ENCODE results near the gene ZNF784. TPM values are rescaled to one million over a fixed set of nuclear protein-coding genes. Genes with fewer than 3 reads are reported as not detected.

ZNF784 gene
- total and polyA plus RNA-seq, 2 donors (not counting 1 experiment from before 2014, with no cell fraction given) = 1.6 to 5.6 TPM

DNA sequence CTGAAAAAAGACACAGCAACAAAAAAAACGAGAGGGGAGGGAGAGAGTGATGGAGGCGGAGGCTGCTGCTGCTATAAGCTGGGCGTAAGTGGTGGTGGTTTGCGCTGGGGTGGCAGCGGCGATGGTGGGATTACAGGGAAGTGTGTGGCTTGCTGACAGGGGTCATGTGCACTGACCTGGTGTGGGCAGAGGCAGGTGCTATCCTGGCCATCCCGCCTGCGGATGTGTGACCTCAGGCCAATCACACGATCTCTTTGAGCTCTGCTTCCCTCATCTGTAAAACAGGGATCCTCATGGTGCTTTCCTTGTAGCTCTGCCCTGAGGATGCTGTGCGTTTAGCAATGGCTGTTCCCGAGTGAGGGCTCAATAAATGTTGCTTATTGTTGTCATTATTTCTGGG, 13.2 kb upstream of the ZNF784 start:
- no peak overlapping the region for H2AFZ ChIP-seq (ENCODE audit: low read length)
- no peaks in the 10 kb centered on the region for H3K9me3 ChIP-seq (ENCODE audit: control insufficient read depth, insufficient read depth, low read depth, low read length)
- no peak overlapping the region for H3K4me2 ChIP-seq (ENCODE audit: extremely low read depth, insufficient read depth, low read length)
- no peak overlapping the region for H3K4me3 ChIP-seq (replicated peaks in 1 of 4; ENCODE audit: control extremely low read depth in 1 of 4, insufficient read depth in 1 of 4, low read depth in 3 of 4, low read length in 4 of 4)
- TF ChIP-seq, protein P1, sequence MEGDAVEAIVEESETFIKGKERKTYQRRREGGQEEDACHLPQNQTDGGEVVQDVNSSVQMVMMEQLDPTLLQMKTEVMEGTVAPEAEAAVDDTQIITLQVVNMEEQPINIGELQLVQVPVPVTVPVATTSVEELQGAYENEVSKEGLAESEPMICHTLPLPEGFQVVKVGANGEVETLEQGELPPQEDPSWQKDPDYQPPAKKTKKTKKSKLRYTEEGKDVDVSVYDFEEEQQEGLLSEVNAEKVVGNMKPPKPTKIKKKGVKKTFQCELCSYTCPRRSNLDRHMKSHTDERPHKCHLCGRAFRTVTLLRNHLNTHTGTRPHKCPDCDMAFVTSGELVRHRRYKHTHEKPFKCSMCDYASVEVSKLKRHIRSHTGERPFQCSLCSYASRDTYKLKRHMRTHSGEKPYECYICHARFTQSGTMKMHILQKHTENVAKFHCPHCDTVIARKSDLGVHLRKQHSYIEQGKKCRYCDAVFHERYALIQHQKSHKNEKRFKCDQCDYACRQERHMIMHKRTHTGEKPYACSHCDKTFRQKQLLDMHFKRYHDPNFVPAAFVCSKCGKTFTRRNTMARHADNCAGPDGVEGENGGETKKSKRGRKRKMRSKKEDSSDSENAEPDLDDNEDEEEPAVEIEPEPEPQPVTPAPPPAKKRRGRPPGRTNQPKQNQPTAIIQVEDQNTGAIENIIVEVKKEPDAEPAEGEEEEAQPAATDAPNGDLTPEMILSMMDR (conservative IDR thresholded peaks at IDR 0.05 in 1 of 2, IDR thresholded peaks at IDR 0.05 in 1 of 2; ENCODE audit: low read depth in 1 of 2, low read length in 2 of 2) = no peak
- no peak for TF ChIP-seq EZH2 (IDR thresholded peaks at IDR 0.05; ENCODE audit: low read length, missing control alignments)
- H3K27ac ChIP-seq (ENCODE audit: insufficient read depth, low read length) = no peak overlapping the region
- peaks cover 12% of the 10 kb centered on the region for H3K4me1 ChIP-seq (ENCODE audit: control insufficient read depth, extremely low read depth, insufficient read depth, low read length)
- H3K27me3 ChIP-seq (ENCODE audit: control insufficient read depth, insufficient read depth, low read length) = no peaks in the 10 kb centered on the region
- peaks cover 5% of the 10 kb centered on the region for H3K36me3 ChIP-seq (ENCODE audit: control insufficient read depth, insufficient read depth, low read length)
- H3K79me2 ChIP-seq (ENCODE audit: control insufficient read depth, insufficient read depth, low read length) = peaks cover 45% of the 10 kb centered on the region
- no peaks in the 10 kb centered on the region for H4K20me1 ChIP-seq (ENCODE audit: control insufficient read depth, extremely low read depth, insufficient read depth, low read length)
- H3K9ac ChIP-seq (ENCODE audit: insufficient read depth, low read length) = no peak overlapping the region
- no peak for DNase-seq (ENCODE audit: low read depth in 2 of 2)

DNA sequence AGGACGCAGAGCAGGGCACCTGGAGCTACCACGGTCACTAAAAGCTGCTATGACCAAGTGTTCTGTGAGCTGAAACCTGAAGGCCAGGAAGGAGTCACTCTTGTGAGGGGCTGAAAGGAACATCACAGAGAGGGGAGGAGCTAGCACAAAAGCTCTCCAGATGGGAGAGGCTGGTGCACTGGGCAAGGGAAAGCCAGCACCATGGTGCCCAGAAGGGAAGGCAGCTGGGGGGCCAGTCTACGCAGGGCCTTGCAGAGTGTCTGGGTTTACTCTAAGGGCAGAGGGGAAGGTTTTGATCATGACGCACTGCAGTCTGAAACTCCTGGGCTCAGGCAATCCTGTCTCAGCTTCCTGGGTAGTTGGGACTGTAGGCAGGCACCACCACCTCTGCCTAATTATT, 12.4 kb upstream of the ZNF784 start:
- Histone ChIP-seq H4K20me1 (ENCODE audit: control insufficient read depth, extremely low read depth, insufficient read depth, low read length) (no peaks in the 10 kb centered on the region), H3K4me1 (ENCODE audit: control insufficient read depth, extremely low read depth, insufficient read depth, low read length) (peaks cover 12% of the 10 kb centered on the region), H2AFZ (ENCODE audit: low read length) (no peak overlapping the region), H3K27me3 (ENCODE audit: control insufficient read depth, insufficient read depth, low read length) (no peaks in the 10 kb centered on the region), H3K9ac (ENCODE audit: insufficient read depth, low read length) (no peak overlapping the region), H3K4me2 (ENCODE audit: extremely low read depth, insufficient read depth, low read length) (no peak overlapping the region), H3K36me3 (ENCODE audit: control insufficient read depth, insufficient read depth, low read length) (peaks cover 5% of the 10 kb centered on the region), H3K79me2 (ENCODE audit: control insufficient read depth, insufficient read depth, low read length) (peaks cover 42% of the 10 kb centered on the region), H3K4me3 (replicated peaks in 1 of 4; ENCODE audit: control extremely low read depth in 1 of 4, insufficient read depth in 1 of 4, low read depth in 3 of 4, low read length in 4 of 4) (peak overlapping the region in 1 of 4 experiments; percentile 99), H3K9me3 (ENCODE audit: control insufficient read depth, insufficient read depth, low read depth, low read length) (no peaks in the 10 kb centered on the region), H3K27ac (ENCODE audit: insufficient read depth, low read length) (no peak overlapping the region)
- no peak for TF ChIP-seq EZH2 (IDR thresholded peaks at IDR 0.05; ENCODE audit: low read length, missing control alignments)
- TF ChIP-seq, protein P1 (conservative IDR thresholded peaks at IDR 0.05 in 1 of 2, IDR thresholded peaks at IDR 0.05 in 1 of 2; ENCODE audit: low read depth in 1 of 2, low read length in 2 of 2) = no peak
- no peak for DNase-seq (ENCODE audit: low read depth in 2 of 2)

DNA sequence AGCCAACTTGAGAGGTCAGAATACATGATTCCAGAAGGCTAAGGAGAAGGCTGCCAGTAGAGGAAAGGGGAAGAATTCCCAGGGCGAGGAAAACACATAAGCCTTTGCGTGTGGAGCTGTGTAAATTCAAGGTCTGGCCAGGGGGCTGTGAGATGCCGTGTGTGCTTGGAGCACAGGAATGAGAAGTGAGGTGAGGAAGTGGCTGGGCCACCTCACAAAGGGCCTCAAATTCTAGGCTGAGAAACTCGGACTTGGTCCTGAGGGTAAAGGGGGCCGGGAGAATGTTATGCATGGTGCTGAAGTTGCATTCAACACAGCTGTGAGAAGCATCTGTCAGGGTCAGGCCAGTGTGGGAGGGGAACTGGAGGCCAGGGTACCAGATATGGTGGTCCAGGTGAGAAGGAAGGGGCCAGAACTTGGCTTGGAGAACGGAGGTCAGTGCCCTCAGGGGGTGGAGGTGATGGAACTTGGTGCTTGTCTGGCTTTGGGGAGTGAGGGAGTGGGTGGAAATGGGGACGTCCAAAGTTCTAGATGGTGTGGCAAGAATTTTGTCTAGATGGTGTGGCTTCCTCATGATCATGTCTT, 11.6 kb upstream of the ZNF784 start:
- Histone ChIP-seq H3K79me2 (ENCODE audit: control insufficient read depth, insufficient read depth, low read length) (peaks cover 38% of the 10 kb centered on the region), H3K9ac (ENCODE audit: insufficient read depth, low read length) (peak overlapping the region; percentile 91)
- DNase-seq (ENCODE audit: low read depth in 2 of 2) = no peak

More for the DNA sequence above, 11.6 kb upstream of the ZNF784 start:
- H3K4me2 ChIP-seq (ENCODE audit: extremely low read depth, insufficient read depth, low read length) = peak overlapping the region; percentile 92
- H3K27me3 ChIP-seq (ENCODE audit: control insufficient read depth, insufficient read depth, low read length) = no peaks in the 10 kb centered on the region
- H3K36me3 ChIP-seq (ENCODE audit: control insufficient read depth, insufficient read depth, low read length) = peaks cover 5% of the 10 kb centered on the region
- no peaks in the 10 kb centered on the region for H4K20me1 ChIP-seq (ENCODE audit: control insufficient read depth, extremely low read depth, insufficient read depth, low read length)
- peak overlapping the region; percentile 95 for H3K27ac ChIP-seq (ENCODE audit: insufficient read depth, low read length)
- TF ChIP-seq EZH2 (IDR thresholded peaks at IDR 0.05; ENCODE audit: low read length, missing control alignments) = no peak
- TF ChIP-seq, protein P1 (conservative IDR thresholded peaks at IDR 0.05 in 1 of 2, IDR thresholded peaks at IDR 0.05 in 1 of 2; ENCODE audit: low read depth in 1 of 2, low read length in 2 of 2) = no peak
- H3K9me3 ChIP-seq (ENCODE audit: control insufficient read depth, insufficient read depth, low read depth, low read length) = no peaks in the 10 kb centered on the region
- H2AFZ ChIP-seq (ENCODE audit: low read length) = no peak overlapping the region
- H3K4me3 ChIP-seq (replicated peaks in 1 of 4; ENCODE audit: control extremely low read depth in 1 of 4, insufficient read depth in 1 of 4, low read depth in 3 of 4, low read length in 4 of 4) = peak overlapping the region; percentile 67 to 100 (median 96)
- peaks cover 12% of the 10 kb centered on the region for H3K4me1 ChIP-seq (ENCODE audit: control insufficient read depth, extremely low read depth, insufficient read depth, low read length)

Measured in fibroblast of lung (primary cell).